HG03558 (cell line): ENCODE measurements around the gene PTPRN2.

ENCODE experiments used
- ATAC-seq: cut with Tn5 transposase; IDR thresholded peaks from one replicate; pipeline ENCODE4 v1.9.1; 2021; ENCODE audit warnings: moderate number of reproducible peaks; ENCODE audit not compliant: unreplicated experiment; ENCODE audit errors: extremely low read depth

PTPRN2 gene

DNA sequence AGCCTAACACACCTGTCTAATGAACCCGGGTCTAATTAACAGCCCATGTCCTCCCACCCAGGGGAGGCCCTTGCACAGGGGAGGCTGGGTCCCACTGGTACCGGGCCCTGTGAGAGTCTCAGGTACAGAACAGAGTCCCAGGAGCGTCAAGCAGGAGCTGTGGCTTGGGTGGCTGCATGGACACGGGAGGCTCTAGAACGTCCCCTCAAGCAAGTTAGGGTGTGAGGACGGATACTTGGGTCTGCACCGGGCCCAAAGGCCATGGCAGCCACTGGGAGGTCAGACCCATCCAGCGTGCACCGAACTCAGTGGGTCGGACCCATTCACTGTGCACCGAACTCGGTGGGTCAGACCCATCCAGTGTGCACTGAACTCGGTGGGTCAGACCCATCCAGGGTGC is 941.1 kb downstream of the PTPRN2 start:
- no peak for ATAC-seq

DNA sequence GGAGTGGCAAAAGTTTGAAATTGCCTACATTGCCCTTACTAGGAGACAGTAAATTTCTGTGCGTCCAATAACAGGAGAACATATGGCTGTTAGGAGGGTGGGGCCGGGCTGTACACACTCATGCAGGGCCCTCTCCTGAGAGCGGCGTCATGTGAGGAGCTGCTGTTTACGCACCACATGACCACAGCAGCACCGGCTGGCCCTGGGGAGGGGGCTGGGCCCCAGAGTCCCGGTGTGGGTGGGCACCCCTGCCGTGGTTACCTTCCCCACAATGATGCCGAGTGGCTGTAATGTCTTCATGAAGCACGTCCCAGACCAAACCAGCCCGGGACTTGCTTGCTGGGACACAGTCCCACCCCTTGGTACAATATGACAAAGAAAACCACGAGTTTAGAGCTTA is 942.1 kb downstream of the PTPRN2 start:
- ATAC-seq: no peak

DNA sequence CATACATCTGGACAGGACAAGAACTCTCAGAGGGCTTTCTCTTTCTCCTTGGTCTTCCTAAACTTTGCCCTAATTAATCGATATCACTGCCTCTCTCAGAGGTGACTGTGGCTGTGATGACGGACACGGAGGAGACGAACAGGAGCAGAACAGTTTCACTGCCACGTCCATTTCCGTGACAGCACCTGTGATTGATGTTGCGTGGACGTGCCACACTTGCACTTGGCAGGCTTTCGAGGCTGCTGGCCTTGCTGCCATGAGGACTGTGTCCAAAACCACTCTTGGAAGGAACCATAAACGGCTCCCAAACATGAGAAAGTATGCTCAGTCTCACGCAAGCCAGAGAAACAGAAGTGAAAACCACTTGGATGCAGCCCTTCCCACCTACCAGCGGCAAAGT is 942.7 kb downstream of the PTPRN2 start:
- ATAC-seq: no peak

DNA sequence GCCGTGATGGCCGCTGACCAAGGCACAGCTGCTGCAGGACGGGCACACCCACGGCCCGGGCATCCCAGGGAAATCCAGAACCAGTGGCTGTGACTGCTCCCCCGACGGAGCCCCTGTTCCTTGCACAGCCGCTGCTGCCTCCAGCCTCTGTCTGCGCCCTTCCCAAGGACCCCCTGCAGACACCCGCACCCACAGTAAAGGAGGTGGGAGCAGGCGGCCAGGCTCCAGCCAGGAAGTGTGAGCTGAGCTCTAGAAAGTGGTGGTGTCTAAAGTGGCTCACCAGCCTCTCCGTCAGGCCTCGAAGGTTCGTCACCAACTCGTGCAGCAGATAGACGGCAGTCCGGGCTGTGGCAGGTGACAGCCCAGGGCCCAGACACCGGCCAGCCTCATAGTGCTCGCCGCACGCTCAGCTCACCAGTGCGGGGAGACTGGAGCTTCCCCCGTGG is 944.1 kb downstream of the PTPRN2 start:
- no peak for ATAC-seq

DNA sequence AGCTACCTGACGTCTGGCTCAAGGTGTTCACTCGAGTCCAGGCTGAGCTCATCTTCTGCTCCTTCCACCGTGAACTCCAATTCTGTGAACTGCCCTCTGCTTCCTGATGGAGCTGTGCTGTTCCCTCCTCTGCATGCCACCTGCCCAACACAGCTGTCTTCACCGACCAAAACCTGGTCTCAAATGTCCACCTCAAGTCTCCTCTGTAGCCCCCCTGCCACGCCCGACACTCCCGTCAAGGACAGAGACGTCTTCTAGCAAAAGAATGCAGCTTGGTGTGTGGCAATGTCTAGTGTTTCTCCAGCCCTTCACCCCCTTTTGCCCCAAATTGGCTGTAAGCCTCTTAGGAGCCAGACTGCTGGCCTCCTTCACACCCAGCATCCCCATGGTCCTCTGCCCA is 945.8 kb downstream of the PTPRN2 start:
- ATAC-seq: no peak

DNA sequence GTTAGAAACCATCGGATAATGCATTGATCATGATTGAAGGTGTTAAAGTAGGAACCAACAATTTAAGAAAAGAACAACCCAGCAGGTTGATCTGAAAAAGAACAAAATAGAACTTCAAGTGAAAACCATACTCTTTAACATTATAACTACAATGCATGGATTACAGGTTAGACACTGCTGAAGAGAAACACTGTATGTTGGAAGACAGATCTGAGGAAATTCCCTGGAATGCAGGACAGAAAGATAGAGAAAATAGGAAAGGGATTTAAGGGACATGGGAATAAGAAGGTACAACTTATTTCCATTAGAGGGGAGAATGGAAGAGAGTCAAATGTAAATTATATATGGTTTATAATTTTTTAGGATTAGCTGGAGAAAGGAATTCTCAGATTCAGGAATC is 947.5 kb downstream of the PTPRN2 start:
- ATAC-seq: no peak

DNA sequence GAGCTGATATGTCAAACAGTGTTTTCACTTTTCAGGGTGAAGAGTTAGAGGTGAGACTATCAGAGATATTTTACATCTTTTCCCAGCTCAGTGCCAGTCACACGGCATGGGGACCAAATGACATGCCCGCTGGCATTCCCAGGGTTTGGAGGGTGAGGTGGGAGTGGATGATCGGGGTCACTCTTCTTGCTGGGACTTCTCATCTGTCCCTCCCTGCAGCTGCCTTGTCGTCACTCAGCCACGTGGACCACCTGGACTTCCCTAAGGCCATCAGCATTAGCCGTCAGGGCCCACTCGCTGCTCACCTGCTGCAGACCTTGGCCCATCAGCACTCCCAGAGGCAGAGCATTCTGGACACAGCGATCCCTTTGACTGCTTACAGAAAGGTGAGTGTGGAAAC is 949.1 kb downstream of the PTPRN2 start:
- no peak for ATAC-seq

DNA sequence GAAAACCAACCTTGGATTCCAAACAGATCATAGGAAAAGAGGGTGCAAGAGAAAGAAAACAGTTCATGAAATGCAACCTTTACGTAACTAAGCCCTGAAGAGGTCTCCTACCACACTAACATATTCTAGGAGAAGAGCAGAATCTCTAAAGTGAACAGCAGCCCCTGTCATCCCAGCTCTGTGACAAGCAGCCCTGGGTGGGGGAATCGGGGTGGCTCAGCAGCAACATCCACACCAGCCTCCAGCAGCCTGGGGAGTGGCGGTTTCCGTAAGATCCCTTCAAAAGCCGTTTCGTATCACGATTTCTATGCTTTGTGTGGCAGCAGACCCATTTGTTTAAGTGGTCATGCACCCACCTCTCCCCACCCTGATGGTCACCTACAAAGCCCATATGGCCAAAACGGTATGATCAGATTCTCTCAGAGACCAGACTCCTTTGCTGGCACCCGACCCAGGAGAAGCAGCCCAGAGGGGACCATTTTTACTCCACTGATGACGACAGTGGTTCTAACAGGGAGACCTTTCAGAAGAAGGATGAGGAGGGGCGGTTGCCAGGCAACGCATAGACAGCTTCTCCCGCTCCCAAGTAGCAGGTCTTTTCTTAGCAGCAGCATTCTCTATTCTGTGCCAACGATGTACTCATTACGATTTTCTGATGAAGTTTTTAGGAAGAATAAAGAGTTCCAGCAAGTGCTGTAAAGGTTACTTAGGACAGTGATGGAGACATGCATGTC is 950.2 kb downstream of the PTPRN2 start:
- no peak for ATAC-seq

DNA sequence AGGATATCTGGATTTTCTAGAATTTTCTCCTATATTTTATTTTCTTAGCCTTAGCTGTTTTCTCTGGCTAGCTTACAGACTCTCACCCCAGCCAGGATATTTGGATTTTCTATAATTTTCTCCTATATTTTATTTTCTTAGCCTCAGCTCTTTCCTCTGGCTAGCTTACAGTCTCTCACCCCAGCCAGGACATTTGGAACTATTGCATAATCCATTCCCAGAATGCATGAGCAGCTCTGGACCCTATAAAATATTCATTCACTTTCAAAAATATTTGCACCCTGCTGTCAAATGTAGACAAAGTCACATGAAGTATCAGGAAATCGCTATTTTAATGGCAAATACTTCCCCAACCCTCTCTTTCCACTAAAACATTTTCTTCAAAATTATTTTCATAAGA is 952.0 kb downstream of the PTPRN2 start:
- ATAC-seq: no peak

DNA sequence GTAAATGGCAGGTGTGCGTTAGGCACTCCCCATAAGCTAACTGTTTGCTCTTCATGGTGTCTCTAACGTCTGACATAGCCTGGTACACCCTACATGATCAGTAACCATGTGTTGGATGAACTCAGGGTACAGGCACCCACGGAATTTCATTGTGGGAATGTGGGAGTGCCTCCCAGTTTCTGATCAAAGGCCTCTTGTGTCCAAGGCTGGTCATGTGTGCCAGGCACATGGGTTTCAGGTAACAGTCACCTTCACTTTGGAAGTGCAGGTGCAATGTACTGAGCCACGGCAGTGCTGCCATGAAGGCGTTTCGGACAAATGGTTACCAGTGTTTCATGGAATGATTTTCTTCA is 952.5 kb downstream of the PTPRN2 start:
- ATAC-seq: no peak

DNA sequence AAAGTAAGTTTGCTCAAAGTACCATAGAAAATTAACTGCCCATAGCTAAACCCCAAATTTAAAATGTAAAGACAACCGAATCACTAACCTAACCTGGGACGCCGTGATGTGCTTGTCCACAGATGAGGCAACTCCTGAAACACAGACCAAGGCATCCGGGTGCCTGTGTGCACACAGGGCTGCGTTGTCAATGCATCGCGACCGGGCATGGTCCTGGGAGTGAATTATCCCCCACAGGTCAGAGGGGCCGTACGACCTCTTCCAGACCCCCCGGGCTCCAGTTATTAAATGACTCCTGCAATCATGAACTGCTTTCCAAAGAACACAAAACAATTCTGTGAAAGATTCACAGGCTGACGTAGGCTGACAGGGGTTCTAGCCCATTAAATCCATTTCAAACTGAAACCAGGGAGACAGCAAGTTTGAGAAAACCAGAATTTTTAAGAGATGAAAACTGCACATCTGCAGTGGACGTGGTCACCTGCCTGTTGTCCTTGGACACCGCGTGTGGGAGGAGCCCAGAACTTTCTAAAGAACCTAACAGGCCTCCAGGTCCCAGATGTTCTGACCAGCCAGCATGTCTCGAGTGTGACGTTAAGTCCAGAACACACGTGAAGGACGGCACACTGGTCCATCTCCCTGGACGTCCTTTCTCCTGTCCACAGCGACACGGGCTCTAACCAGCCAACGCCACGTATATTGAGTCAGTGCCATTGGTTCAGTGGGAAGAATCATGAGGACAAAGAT is 953.0 kb downstream of the PTPRN2 start:
- no peak for ATAC-seq

DNA sequence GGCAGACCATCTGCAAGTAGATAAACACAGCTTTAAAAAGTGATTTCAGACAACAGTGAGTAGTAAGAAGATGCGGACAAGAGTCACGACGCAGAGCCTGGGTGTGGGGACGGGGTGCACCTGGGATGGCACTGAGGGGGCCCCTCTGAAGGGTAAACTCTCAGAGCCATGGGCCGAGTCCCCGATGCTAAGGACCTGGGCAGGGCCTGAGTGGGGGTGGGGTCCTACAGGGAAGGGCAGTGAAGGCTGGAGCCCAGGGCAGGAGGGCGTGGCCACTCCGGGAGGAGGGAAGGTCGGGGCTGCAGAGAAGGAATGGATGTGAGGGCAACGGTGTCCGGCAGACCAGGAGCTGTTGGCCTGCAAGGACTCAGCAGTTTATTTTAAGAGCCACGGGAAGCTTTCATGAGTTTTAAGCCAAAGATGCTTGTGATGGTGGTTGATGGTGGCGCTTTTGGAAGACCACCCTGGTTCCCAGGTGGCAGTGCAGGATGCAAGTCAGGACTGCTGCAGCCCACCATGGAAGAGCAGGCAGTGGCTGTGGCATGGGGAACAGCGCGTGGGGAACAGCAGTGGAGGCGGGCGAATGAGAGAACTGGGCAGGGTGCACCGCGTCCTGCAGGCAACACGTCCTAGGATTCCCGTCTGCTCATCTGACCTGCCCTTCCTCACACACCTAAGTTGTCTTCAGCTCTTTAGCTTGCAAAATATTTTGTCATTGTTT is 954.0 kb downstream of the PTPRN2 start:
- no peak for ATAC-seq

DNA sequence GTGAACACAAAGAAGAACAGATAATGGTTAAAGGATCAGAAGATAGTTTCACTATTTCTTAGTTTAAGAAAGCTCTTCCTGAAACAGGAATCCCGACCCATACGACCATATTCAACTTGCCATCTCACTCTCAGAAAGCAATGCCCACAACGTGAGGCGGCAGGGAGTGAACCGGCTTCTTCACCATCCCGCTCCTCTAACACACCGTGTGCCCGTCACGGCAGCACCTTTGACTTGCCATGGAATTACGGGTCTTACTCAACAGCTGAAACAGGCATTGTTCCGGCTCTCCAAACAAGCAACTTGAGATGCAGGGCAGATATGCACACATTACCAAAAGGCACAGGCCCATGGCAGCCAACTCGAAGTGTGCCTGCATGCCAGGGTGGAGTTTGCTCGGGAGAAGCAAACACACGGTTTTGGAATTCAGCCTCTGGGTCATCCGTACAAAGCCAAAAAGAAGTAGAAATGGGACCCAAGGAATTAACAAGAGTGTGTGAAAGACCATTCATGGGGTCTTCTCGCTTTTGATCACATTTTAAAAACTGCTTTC is 957.2 kb downstream of the PTPRN2 start:
- no peak for ATAC-seq

DNA sequence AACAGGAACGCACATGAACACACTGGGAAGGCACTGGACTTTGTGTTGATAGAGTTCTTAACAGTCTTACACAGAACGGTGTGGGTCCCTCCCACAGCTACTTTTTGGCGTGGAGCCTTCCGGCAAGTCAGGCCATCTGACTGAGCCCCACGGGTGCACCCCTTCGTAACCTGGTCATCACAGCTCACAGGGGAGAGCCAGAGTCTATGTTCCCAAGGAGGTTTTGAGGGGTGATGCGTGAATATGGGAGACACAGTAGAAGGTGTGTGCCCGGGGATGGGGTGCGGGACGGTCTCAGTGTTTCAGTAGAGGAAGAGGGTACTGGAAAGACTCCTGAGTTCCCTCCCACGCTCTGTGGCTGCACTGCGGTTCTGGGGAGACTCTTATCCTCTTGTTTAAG is 959.2 kb downstream of the PTPRN2 start:
- ATAC-seq: no peak

DNA sequence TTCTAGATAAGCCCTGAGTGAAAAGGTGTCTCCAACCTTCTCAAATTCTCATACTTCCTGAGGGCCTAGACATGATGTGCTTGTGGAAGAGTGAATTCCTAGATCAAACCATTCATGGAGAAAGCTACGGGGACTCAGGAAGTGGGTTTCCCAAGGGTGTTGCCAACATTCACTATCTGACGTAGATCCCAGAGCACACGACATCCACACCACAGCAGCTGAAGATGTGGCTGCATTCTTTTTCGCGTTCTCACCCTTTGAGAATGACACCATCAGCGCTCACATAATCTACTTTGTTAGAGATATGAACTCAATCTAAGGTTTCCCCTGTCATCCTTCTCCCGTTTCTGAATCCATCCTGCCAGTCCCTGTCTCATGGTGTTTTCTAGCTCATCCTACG is 960.0 kb downstream of the PTPRN2 start:
- ATAC-seq: no peak

DNA sequence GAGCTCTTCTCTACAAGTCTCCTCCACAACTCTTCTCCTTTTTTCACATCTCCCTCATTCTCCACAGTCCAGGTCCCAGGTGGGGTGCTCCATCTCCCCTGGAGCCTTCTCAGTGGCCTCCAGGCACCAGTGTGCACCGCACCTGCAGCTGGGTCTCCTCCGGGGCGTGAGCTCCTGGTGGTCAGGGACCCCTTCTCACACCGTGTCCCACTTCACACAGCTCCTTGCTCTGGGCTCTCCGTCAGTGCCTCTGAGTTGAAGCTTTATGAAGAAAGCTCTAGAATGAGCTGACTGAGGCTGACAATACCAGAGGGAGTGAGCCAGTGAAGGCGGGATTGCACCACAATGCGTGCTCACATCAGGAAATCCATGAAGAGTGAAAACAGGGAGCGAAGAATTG is 960.6 kb downstream of the PTPRN2 start:
- ATAC-seq: no peak

DNA sequence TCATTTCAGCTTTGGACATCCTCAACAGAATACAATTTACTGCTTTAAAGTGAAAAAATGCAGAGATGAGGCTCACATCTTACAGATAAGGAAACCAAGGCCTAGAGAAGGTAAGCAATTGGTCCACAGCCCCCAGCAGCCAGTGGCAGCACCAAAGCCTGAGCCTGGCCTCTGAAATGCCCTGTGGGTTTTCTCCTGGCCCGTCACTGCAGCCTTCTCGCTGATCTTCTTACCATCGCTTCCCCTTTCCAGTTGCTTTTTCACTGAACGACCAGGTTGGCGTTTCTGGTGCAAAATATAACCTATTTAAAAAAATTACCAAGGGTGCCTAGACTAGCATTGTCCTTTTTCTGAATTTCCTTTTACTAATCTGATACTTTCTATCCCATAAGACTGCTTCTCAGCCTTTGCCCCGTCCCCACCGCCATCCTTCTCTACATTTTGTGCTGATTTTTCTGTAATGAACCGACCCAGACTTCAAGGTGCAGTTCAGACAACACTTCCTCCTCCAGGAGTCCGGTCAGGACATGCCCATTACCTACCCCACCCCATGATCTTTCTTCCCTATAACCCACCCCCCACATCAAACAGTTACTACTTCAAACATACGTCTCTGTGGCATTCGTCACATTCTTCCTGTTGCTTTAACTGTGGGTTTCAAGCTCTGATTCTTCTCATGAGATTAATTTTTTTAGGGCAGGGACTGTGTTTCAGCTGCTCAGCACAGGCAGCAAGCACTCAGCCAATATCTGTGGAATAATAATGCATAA is 961.5 kb downstream of the PTPRN2 start:
- no peak for ATAC-seq

DNA sequence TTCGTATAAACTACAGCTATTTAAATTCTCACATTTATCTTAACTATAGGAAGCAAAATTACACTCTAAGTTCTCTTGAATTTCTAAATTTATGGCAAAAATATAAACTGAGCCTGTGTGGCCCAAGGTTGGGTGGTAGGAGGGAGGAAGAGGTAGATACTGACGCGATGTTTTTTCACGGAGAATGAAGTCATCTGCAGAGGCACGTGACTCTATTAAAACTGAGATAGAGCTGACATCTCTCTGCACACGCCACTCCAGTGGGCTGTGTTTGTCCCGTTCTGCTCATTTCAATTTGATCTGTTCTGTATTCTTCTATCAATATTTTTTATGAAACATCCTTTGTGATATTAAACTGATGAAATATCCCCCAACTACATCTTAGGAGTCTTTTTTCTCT is 964.1 kb downstream of the PTPRN2 start:
- no peak for ATAC-seq

DNA sequence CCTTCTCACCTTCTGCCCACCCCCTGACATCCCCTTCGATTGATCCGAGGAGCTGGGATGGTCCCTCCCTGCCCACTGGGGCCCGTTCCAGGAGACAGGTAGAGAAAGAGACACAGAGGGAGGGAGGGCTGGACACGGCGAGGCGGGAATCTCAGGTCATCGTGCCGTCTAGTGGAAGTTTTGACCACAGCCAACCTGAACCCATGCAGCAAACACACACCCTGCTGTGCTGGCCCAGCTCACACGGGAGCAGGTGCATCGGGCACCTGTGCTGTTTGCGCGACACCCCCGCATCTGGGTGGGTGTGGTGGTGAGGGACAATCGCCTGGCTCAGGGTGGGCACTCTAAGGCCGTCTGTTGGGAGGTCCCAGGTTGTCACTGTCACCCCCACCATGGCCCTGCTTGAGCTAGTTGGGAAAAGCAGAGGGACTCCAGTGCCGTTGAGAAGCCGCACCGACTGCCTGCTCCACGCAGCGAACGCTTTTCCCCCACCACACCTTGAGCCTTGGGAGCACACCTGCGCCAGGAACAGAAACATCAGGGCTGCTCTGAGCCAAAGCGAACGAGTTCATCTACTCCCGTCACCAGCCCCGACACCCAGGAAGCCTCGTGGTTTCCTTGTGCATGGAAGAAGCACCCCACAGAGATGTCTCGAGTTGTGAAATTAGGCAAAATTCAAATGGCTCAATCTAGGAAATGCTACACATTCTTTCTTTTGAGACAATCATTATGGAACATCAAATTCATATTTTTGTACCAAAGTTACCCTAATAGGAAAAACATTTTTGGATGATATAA is 965.0 kb downstream of the PTPRN2 start:
- no peak for ATAC-seq

DNA sequence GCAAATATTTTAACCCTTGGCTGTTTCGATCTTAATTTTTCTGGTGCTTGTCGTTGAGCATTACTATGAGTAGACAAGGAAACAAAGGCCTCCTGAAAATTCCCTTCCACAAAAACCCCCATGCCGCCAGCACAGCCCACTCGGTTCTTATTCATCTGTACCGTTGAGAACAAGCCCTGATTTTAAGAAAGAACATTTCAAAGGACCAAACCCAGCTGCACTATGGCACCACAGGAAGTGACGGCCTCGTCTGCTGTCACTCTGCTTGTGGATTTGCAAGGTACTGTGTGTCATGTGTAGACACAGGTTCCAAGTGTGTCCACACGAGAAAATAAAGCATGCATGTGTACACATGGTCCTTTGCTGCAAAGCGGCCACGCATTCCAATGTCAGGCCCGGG is 965.6 kb downstream of the PTPRN2 start:
- ATAC-seq: no peak
